Hematopoietic multipotent progenitor cell treated with erythropoietin and hydrocortisone succinate and interleukin-3 and kit ligand, for 15 days (in vitro differentiated cells): ENCODE results near the gene GARIN5A.
A peak's percentile ranks its signal among the peaks of the same experiment; 100 is the strongest.

Source experiments
- DNase-seq: peaks from one replicate; pipeline ENCODE4 v3.0.0-alpha.2; 2015; ENCODE audit warnings: low spot score

Gene GARIN5A

GRCh38 chr19:50433201-50434180 lies 43.2 kb downstream of the GARIN5A start:
- no peak for DNase-seq

GRCh38 chr19:50432221-50433028 lies 44.2 kb downstream of the GARIN5A start, which contains the start of gene MYBPC2:
MYBPC2 (plus strand) TSS chr19:50432892; CDS start chr19:50432954, 62 bp downstream.
- DNase-seq: no peak

GRCh38 chr19:50431343-50432220 lies 45.1 kb downstream of the GARIN5A start:
- peak; percentile 83 for DNase-seq

- DNase-seq: no peak
Measured at GRCh38 chr19:50430888-50431342, 45.7 kb downstream of the GARIN5A start.

GRCh38 chr19:50428772-50429463 lies 47.7 kb downstream of the GARIN5A start:
- DNase-seq: no peak

- DNase-seq: no peak
Measured at GRCh38 chr19:50427997-50428425, 48.6 kb downstream of the GARIN5A start.

GRCh38 chr19:50427318-50427925 lies 49.2 kb downstream of the GARIN5A start:
- DNase-seq: no peak

GRCh38 chr19:50425581-50425980 lies 51.1 kb downstream of the GARIN5A start:
- no peak for DNase-seq

GRCh38 chr19:50423279-50424113 lies 53.2 kb downstream of the GARIN5A start:
- no peak for DNase-seq

GRCh38 chr19:50422397-50423278 lies 54.0 kb downstream of the GARIN5A start:
- no peak for DNase-seq

- DNase-seq: no peak
Measured at GRCh38 chr19:50420808-50421207, 55.8 kb downstream of the GARIN5A start.

- no peak for DNase-seq
Measured at GRCh38 chr19:50420127-50420526, 56.5 kb downstream of the GARIN5A start.

GRCh38 chr19:50419580-50420035 lies 57.0 kb downstream of the GARIN5A start:
- DNase-seq: no peak

- no peak for DNase-seq
Measured at GRCh38 chr19:50419022-50419579, 57.5 kb downstream of the GARIN5A start.

GRCh38 chr19:50418176-50419021 lies 58.2 kb downstream of the GARIN5A start, which contains the start of gene SPIB:
SPIB (plus strand) TSS chr19:50418938; CDS start chr19:50418963, 25 bp downstream.
- no peak for DNase-seq

GRCh38 chr19:50417111-50418081 lies 59.3 kb downstream of the GARIN5A start:
- no peak for DNase-seq
